Measurements from ENCODE around the gene OR7G3.
A peak's percentile ranks its signal among the peaks of the same experiment; 100 is the strongest.

The OR7G3 gene

GRCh38 chr19:9126900-9127405 is at the start of gene OR7G3:
OR7G3 (minus strand) TSS chr19:9126950; CDS start chr19:9126950, 0 bp downstream.
- DNase-seq (ENCODE audit: low spot score), result no peak

DNA sequence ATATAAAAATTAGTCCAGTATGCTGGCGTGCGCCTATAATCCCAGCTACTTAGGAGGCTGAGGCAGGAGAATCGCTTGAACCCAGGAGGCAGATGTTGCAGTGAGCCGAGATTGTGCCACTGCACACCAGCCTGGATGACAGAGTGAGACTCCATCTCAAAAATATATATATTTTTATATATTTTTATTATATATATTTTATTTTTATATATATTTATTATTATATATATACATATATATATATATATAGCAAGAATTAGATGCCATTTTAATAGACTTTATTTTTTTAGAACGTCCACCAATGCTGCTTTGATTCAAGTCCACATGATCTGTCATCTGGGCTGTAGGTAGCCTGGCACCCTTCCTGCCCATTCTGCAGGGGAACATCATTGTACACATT is 48.6 kb upstream of the OR7G3 start:
- no peak for DNase-seq (ENCODE audit: low spot score)

GRCh38 chr19:9171393-9171991 is 44.7 kb upstream of the OR7G3 start:
- no peak for DNase-seq (ENCODE audit: low spot score)

GRCh38 chr19:9166846-9167245 is 40.1 kb upstream of the OR7G3 start:
- no peak for DNase-seq (ENCODE audit: low spot score)

- no peak for DNase-seq (ENCODE audit: low spot score)
Measured at GRCh38 chr19:9165261-9165660, 38.5 kb upstream of the OR7G3 start.

- no peak for DNase-seq (ENCODE audit: low spot score)
Measured at GRCh38 chr19:9161427-9161826, 34.7 kb upstream of the OR7G3 start.

- no peak for DNase-seq (ENCODE audit: low spot score)
Measured at GRCh38 chr19:9159891-9160290, 33.1 kb upstream of the OR7G3 start.

- DNase-seq (ENCODE audit: low spot score), result peak; percentile 19
Measured at GRCh38 chr19:9156304-9156703, 29.6 kb upstream of the OR7G3 start.

DNA sequence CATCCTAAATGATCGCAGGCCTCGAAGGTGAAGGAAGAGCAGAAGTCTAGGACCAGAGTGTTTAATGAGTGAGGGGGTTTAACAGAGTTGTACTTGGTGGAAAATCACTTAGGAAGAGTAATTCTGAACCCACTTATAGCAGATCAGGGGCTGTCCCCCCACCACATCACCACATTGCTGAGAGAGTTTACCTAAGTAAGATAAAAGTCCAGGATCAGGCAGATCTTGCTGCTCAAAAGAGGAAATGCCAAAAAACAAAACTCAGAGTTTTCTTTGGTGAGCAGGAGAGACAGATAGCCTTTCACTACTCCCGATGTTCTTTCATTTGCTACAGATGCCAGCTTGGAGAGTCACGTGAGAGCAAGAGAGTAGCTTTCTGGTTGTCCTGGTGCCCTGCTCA is 28.8 kb upstream of the OR7G3 start:
- no peak for DNase-seq (ENCODE audit: low spot score)

GRCh38 chr19:9151367-9151766 is 24.6 kb upstream of the OR7G3 start:
- no peak for DNase-seq (ENCODE audit: low spot score)

DNA sequence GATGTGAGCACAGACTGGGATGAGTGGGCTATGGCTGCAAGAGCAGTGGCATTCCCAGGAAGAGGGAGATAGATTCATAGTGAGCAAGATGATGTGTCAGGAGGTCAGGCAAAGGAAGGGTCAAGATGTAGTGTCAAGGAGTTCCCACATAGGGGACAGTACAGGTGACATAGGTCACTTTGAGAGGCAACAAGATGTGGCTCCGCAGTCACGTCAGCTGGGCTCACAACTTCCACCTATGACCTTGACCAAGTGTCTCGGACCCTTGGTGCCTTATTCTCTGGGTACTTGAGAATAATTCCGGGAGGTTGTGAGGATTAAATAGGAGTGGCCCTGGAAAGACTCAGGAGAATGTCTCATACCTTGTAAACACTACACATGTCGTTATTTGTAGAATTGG is 23.9 kb upstream of the OR7G3 start:
- no peak for DNase-seq (ENCODE audit: low spot score)

DNA sequence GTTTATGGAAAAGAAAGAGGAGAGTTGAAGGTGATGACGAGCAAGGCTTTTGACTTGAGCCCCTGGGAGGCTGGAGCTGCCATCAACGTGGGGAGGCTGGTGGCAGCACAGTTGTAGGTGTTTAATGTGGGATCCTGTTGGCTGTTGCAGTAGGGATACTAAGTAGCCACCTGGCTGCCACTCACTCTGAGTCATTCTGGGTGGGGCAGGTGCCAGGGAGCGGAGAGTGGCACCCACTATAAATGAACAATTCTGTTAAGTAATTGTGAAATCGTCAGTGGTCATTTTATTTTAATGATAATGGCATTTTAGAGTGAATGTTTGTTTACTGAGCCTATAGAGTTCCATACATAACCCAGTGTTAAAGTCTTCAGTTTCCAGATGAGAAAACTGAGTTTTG is 23.2 kb upstream of the OR7G3 start:
- no peak for DNase-seq (ENCODE audit: low spot score)

DNA sequence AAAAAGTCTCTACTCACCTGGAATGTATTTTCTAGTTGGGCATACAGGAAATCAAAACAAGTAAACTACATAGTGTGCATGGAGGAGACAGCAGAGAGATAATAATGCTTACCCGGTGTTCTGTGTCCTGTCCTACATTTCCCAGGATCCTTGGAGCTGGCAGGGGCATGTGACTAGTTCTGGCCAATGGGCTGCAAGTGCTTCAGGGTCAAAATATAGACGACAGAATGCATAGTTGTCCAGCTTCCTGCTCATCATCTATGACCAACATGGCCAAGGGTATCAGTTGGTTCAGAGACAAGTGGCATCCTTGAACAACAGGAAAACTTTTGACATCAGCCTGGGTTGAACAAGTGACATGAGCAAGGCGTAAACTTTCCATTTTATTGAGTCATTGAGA is 21.9 kb upstream of the OR7G3 start:
- no peak for DNase-seq (ENCODE audit: low spot score)

DNA sequence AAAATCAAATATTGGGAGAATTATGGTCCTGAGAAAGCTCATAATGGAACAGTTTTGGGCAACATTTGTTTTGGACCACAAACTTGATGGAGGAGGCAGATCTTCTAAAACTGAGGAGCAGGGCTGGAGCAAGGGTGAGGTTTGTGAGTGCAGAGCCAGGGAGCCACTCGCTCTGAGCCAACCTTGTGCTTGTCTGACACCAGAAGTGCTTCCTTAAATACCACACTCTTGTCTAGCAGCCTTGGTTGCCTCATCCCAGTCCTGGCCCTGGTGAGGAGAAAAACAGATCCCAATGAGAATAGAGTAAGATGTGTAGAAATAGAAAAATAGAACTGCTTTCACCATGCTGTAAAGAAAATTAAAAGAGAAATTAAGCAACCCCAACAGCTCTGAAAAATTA is 20.1 kb upstream of the OR7G3 start:
- DNase-seq (ENCODE audit: low spot score), result no peak

DNA sequence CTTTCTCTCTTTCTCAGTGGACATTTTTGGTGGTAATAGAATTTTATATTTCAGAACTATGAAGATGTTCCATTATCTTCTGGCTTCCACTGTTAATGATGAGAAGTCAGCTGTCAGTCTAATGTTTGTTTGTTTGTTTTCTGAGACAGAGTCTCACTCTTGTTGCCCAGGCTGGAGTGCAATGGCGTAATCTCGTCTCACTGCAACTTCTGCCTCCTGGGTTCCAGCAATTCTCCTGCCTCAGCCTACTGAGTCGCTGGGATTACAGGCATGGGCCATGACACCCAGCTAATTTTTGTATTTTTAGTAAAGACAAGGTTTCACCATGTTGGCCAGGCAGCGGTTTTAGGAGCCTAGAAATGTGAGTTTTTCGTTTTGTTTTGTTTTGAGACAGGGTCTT is 18.2 kb upstream of the OR7G3 start:
- no peak for DNase-seq (ENCODE audit: low spot score)

DNA sequence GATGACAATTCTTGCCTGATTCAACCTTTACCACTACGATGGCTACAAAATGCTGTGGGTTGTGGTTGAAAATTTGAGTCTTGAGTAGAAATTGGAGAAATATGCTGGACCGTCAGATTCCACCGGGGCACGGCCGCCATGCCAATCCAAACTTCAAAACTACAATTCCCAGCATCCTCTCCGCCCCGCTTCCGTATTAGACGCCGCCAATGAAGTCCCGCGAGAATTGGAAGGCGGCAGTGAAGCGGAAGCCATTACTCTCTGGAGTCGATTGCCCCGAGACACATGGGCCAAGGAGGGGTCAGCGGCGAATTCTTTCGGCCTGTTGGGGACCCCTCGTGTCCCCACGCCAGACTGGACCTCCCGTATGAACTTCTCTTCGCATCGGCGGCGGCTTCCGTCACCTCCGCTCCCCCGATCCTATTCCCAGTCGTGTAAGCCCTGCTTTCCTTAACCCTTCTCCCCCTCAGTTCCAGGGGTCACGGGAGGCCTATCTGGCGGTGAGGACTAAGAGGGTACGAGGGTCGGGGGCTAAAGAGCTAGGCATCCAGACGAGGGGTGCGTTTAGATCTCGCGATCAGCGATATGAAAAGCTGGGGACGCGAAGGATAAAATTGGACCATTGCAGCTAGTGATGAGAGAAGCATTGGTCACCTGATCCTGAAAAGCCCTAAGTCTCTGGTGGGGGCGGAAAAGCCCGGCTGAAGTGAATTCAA is 13.6 kb upstream of the OR7G3 start, which contains the start of gene ZNF317:
ZNF317 (plus strand) TSS at position 239 of the 716 bp plus-strand sequence. CDS start 15,620 bp downstream, outside the sequence.
- DNase-seq (ENCODE audit: low spot score), result peak; percentile 87

GRCh38 chr19:9139609-9140158 is 12.9 kb upstream of the OR7G3 start:
- DNase-seq (ENCODE audit: low spot score), result no peak

DNA sequence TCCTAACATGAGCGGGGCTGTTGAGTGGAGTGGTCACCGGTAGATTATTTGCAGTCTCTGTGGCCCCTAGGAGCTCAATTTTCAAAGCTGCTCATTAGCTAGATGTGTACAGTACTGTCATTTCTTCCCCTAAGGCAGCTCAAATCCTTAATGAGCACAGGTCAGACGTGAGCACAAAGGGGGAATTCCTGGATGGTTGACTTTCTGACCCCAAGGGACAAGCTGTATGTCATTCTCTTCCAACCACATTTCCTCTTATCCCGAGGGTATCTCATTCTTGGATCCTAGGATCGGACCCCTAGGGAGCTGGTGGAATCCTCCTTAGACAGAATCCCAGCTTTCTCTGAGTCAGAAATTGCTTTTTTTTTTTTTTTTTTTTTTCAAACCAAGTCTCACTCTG is 5.7 kb upstream of the OR7G3 start:
- DNase-seq (ENCODE audit: low spot score), result no peak

- DNase-seq (ENCODE audit: low spot score), result peak; percentile 44
Measured at GRCh38 chr19:9130965-9131364, 4.2 kb upstream of the OR7G3 start.

GRCh38 chr19:9128171-9128570 is 1.4 kb upstream of the OR7G3 start:
- no peak for DNase-seq (ENCODE audit: low spot score)

DNA sequence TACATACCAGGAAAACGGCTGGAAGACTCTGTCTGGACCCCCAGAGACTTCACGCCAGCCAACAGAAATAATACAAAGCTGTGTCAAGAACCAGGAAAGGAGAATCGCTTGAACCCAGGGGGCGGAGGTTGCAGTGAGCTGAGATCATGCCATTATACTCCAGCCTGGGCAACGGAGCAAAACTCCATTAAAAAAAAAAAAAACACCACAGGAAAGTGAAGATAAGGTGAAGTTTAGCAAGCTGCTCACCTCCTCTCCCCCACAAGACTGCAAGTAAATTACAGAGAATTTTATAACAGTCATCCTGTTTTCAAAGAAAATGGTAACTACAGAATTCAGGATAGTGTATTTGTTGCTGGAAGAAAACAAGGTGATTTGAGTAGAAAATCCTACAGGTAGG is 10.2 kb downstream of the OR7G3 start:
- DNase-seq (ENCODE audit: low spot score), result no peak

DNA sequence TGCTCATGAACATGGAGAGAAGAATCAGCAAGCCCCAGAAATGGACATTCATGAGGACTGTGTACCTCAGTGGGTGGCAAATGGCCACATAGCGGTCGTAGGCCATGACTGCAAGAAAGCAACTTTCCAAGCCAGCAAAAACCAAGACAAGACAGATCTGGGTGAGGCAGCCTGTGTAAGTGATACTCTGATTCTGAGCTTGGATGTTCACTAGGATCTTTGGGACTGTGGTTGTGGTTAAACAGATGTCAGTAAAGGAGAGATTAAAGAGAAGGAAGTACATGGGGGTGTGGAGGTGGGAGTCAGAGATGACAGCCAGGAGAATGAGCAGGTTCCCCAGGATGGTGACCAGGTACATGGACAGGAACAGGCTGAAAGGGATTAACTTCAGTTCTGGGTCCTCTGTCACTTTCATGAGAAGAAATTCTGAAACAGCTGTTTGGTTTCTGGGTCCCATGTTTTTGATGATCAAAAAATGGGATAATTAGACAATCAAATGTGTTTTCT is 11.4 kb downstream of the OR7G3 start, which contains the start of gene OR7G1:
OR7G1 (minus strand) TSS at position 457 of the 507 bp plus-strand sequence; CDS start at position 457, 0 bp downstream.
- no peak for DNase-seq (ENCODE audit: low spot score)

- no peak for DNase-seq (ENCODE audit: low spot score)
Measured at GRCh38 chr19:9109959-9110358, 16.8 kb downstream of the OR7G3 start.
